ENCODE measurements around the gene CD109. TPM values are rescaled to one million over a fixed set of nuclear protein-coding genes. Genes with fewer than 3 reads are reported as not detected.

CD109 gene
- total and polyA plus RNA-seq, 2 of the 8 experiments (the other 6 are each of a cell fraction or from before 2014, with no cell fraction given) = 1.4 to 5.3 TPM

GRCh38 chr6:73690056-73690455 lies 5.9 kb upstream of the CD109 start:
- Histone ChIP-seq H3K79me2 (ENCODE audit: control insufficient read depth in 1 of 2, insufficient read depth in 2 of 2, low read length in 2 of 2) (no peaks in the 10 kb centered on the region), H3K9ac (replicated peaks in 1 of 4; ENCODE audit: extremely low read depth in 1 of 4, low read depth in 3 of 4, low read length in 3 of 4) (no peak overlapping the region), H2BK15ac (ENCODE audit: low read length) (no peak overlapping the region), H3K4ac (replicated peaks; ENCODE audit: insufficient read length, low read depth, low read length) (no peak overlapping the region), H3K36me3 (ENCODE audit: control insufficient read depth in 2 of 4, insufficient read depth in 4 of 4, low read length in 3 of 4) (no peaks in the 10 kb centered on the region), H3K23ac (ENCODE audit: insufficient read length) (no peak overlapping the region), H4K8ac (ENCODE audit: extremely low read depth, insufficient read depth, low read length) (no peak overlapping the region), H3K4me3 (ENCODE audit: extremely low read depth in 1 of 4, insufficient read depth in 2 of 4, low read depth in 3 of 4, low read length in 4 of 4) (no peak overlapping the region), H3K23me2 (ENCODE audit: low read depth, low read length) (no peaks in the 10 kb centered on the region), H2BK20ac (ENCODE audit: low read length) (no peak overlapping the region), H2AK5ac (ENCODE audit: low read depth, low read length) (no peak overlapping the region), H2BK5ac (ENCODE audit: low read depth, low read length) (no peak overlapping the region), H3K4me1 (replicated peaks in 1 of 4; ENCODE audit: control insufficient read depth in 3 of 4, insufficient read depth in 4 of 4, low read length in 3 of 4) (0 out of 7 replicates have a peak, but pooled peaks cover 0 to 3% (median 0%) of the 10 kb centered on the region in 4 experiments), H4K91ac (replicated peaks; ENCODE audit: insufficient read length, low read length) (no peak overlapping the region), H2BK12ac (ENCODE audit: low read depth, low read length) (no peak overlapping the region), H3K56ac (replicated peaks; ENCODE audit: insufficient read length, low read depth, low read length) (no peak overlapping the region), H4K20me1 (replicated peaks in 1 of 2; ENCODE audit: control insufficient read depth in 1 of 2, insufficient read depth in 2 of 2, low read length in 2 of 2) (no peaks in the 10 kb centered on the region), H3K9me3 (ENCODE audit: insufficient read depth in 2 of 2, low read depth in 1 of 2, low read length in 1 of 2) (no peaks in the 10 kb centered on the region), H3K4me2 (ENCODE audit: insufficient read depth in 1 of 2, low read depth in 2 of 2, low read length in 2 of 2) (no peak overlapping the region), H3K27ac (ENCODE audit: low read depth, low read length) (no peak overlapping the region), H3K18ac (ENCODE audit: extremely low read depth, low read length) (no peak overlapping the region), H3K14ac (ENCODE audit: insufficient read length) (no peak overlapping the region), H3K27me3 (replicated peaks in 1 of 4; ENCODE audit: control insufficient read depth in 3 of 4, extremely low read depth in 1 of 4, insufficient read depth in 3 of 4, low read length in 3 of 4) (peaks cover 0 to 2% (median 0%) of the 10 kb centered on the region in 4 experiments; a peak in 2 of 7 replicates), H2AFZ (ENCODE audit: low read length) (no peak overlapping the region), H4K5ac (ENCODE audit: insufficient read length, low read depth, low read length) (no peak overlapping the region), H2BK120ac (replicated peaks; ENCODE audit: low read depth, low read length) (no peak overlapping the region), H3K79me1 (ENCODE audit: low read depth, low read length) (no peaks in the 10 kb centered on the region)
- CTCF ChIA-PET (ENCODE audit: partially characterized antibody) = interaction anchor here (3.9 to 4.1 kb wide), 2 partner anchors 14 to 42 kb away, joined by 20 to 22 read pairs; no protein-coding TSS in a partner anchor
- POLR2A ChIA-PET (ENCODE audit: partially characterized antibody) = interaction anchor here (1.2 kb wide), 1 partner anchor 13 kb away, joined by 3 read pairs; no protein-coding TSS in a partner anchor
- 84% methylated on average over 5 of the region's 5 CpGs; no CpG with 5 or more reads in 1 of the 2 experiments for WGBS, 2 experiments (ENCODE audit: extremely low coverage in 1 of 2, insufficient coverage in 1 of 2, insufficient read length in 1 of 2, insufficient replicate concordance in 2 of 2, low coverage in 1 of 2, low lambda C conversion rate in 2 of 2, missing lambda C conversion rate in 1 of 2)
- FAIRE-seq = no peak
- DNase-seq (ENCODE audit: low read depth in 1 of 2, low spot score in 2 of 2) = no peak
- TF ChIP-seq SP4 (IDR thresholded peaks at IDR 0.05; ENCODE audit: low read length) (no peak), MAX (IDR thresholded peaks at IDR 0.05) (no peak), RBBP5 (IDR thresholded peaks at IDR 0.05; ENCODE audit: borderline replicate concordance, low read depth, low read length) (no peak), NANOG (IDR thresholded peaks at IDR 0.05; ENCODE audit: insufficient read depth, low read depth, low read length, poor library complexity, severe bottlenecking) (no peak), POU5F1 (IDR thresholded peaks at IDR 0.05; ENCODE audit: low read depth, low read length) (no peak), RXRA (IDR thresholded peaks at IDR 0.05; ENCODE audit: insufficient read depth, low read depth, low read length) (no peak)

Data from H1 (cell line).